Measurements from ENCODE around the gene TMEM185B. TPM values are rescaled to one million over a fixed set of nuclear protein-coding genes. Genes with fewer than 3 reads are reported as not detected.

TMEM185B gene
- total RNA-seq (10 to 100 TPM; 17.5 to 20.8 TPM), polyA plus RNA-seq (1 to 10 TPM; 4.9 to 8.0 TPM)
- long read RNA-seq, donor 1, transcript TMEM185B-201 (1 exons, 2,131 nt) = major isoform, 9 of 9 reads
- long read RNA-seq, donor 1, partial matches to known transcripts = 0 of 9 reads
- long read RNA-seq, donor 1, other reads (novel, unspliced or antisense) = 0 of 9 reads
- long read RNA-seq, donor 2, transcript TMEM185B-201 (1 exons, 2,131 nt) = major isoform, 17 of 17 reads
- long read RNA-seq, donor 2, partial matches to known transcripts = 0 of 17 reads
- long read RNA-seq, donor 2, other reads (novel, unspliced or antisense) = 0 of 17 reads

GRCh38 chr2:120223034-120223912, at the start of gene TMEM185B:
TMEM185B (minus strand) TSS chr2:120223400; CDS start chr2:120222976, 424 bp downstream.
- DNase-seq = peak; percentile 92 to 97
- WGBS, 2 donors = 2 to 3% methylated on average over 95 to 108 of the region's 108 CpGs

GRCh38 chr2:120271711-120272379, 48.6 kb upstream of the TMEM185B start:
- Histone ChIP-seq H3K4me1 (ENCODE audit: control insufficient read depth in 1 of 2, insufficient read depth in 2 of 2, low read length in 2 of 2) (no peaks in the 10 kb centered on the region), H3K36me3 (ENCODE audit: control insufficient read depth in 1 of 2, insufficient read depth in 2 of 2, low read length in 1 of 2) (peaks cover 0 to 2% of the 10 kb centered on the region in 2 donors), H3K27ac (ENCODE audit: low read depth in 1 of 2, low read length in 2 of 2) (no peak overlapping the region), H3K9me3 (ENCODE audit: control insufficient read depth, low read length) (no peaks in the 10 kb centered on the region), H3K27me3 (ENCODE audit: control insufficient read depth in 1 of 2, insufficient read depth in 2 of 2, low read length in 1 of 2) (no peaks in the 10 kb centered on the region), H3K4me3 (ENCODE audit: low read length in 2 of 2) (no peak overlapping the region)
- no peak for DNase-seq
- 95 to 98% methylated on average over 1 of the region's 1 CpG for WGBS, 2 donors
- intact Hi-C loops (cut with DNase I) = no loop called here
- ATAC-seq (ENCODE audit: low FRiP score) = no peak

More at GRCh38 chr2:120223034-120223912, at the start of gene TMEM185B:
- peak within 1 kb of the TSS; percentile 46 to 65 for H3K4me3 ChIP-seq (ENCODE audit: low read length in 2 of 2)
- intact Hi-C loops (cut with DNase I) = loop anchor here in 1 of 2 donors (5.0 kb wide), 1 partner anchor 89 kb away; no protein-coding TSS in a partner anchor
- no peaks in the 10 kb centered on the region for H3K9me3 ChIP-seq (ENCODE audit: control insufficient read depth, low read length)
- H3K36me3 ChIP-seq (ENCODE audit: control insufficient read depth in 1 of 2, insufficient read depth in 2 of 2, low read length in 1 of 2) = peaks cover 0 to 2% of the 10 kb centered on the region in 2 donors
- peak; percentile 97 for ATAC-seq (ENCODE audit: low FRiP score)
- no peaks in the 10 kb centered on the region for H3K4me1 ChIP-seq (ENCODE audit: control insufficient read depth in 1 of 2, insufficient read depth in 2 of 2, low read length in 2 of 2)
- H3K27me3 ChIP-seq (ENCODE audit: control insufficient read depth in 1 of 2, insufficient read depth in 2 of 2, low read length in 1 of 2) = no peaks in the 10 kb centered on the region
- peak within 1 kb of the TSS in 1 of 2 donors; percentile 20 for H3K27ac ChIP-seq (ENCODE audit: low read depth in 1 of 2, low read length in 2 of 2)

- ATAC-seq (ENCODE audit: low FRiP score) (no peak), DNase-seq (no peak)
- WGBS, 2 donors = 88 to 91% methylated on average over 1 of the region's 1 CpG
- no peak overlapping the region for H3K27ac ChIP-seq (ENCODE audit: low read depth in 1 of 2, low read length in 2 of 2)
- H3K4me3 ChIP-seq (ENCODE audit: low read length in 2 of 2) = no peak overlapping the region
- peaks cover 0 to 2% of the 10 kb centered on the region in 2 donors for H3K36me3 ChIP-seq (ENCODE audit: control insufficient read depth in 1 of 2, insufficient read depth in 2 of 2, low read length in 1 of 2)
- H3K4me1 ChIP-seq (ENCODE audit: control insufficient read depth in 1 of 2, insufficient read depth in 2 of 2, low read length in 2 of 2) = no peaks in the 10 kb centered on the region
- intact Hi-C loops (cut with DNase I) = no loop called here
- no peaks in the 10 kb centered on the region for H3K27me3 ChIP-seq (ENCODE audit: control insufficient read depth in 1 of 2, insufficient read depth in 2 of 2, low read length in 1 of 2)
- no peaks in the 10 kb centered on the region for H3K9me3 ChIP-seq (ENCODE audit: control insufficient read depth, low read length)
Measured at GRCh38 chr2:120269816-120270215, 46.6 kb upstream of the TMEM185B start.

- H3K9me3 ChIP-seq (ENCODE audit: control insufficient read depth, low read length) = no peaks in the 10 kb centered on the region
- H3K4me3 ChIP-seq (ENCODE audit: low read length in 2 of 2) = no peak overlapping the region
- H3K27ac ChIP-seq (ENCODE audit: low read depth in 1 of 2, low read length in 2 of 2) = no peak overlapping the region
- no peaks in the 10 kb centered on the region for H3K27me3 ChIP-seq (ENCODE audit: control insufficient read depth in 1 of 2, insufficient read depth in 2 of 2, low read length in 1 of 2)
- H3K4me1 ChIP-seq (ENCODE audit: control insufficient read depth in 1 of 2, insufficient read depth in 2 of 2, low read length in 2 of 2) = no peaks in the 10 kb centered on the region
- ATAC-seq (ENCODE audit: low FRiP score) (no peak), DNase-seq (no peak)
- WGBS, 2 donors = 89 to 94% methylated on average over 11 of the region's 11 CpGs
- intact Hi-C loops (cut with DNase I) = no loop called here
- peaks cover 0 to 2% of the 10 kb centered on the region in 2 donors for H3K36me3 ChIP-seq (ENCODE audit: control insufficient read depth in 1 of 2, insufficient read depth in 2 of 2, low read length in 1 of 2)
Measured at GRCh38 chr2:120269076-120269744, 46.0 kb upstream of the TMEM185B start.

- no peaks in the 10 kb centered on the region for H3K4me1 ChIP-seq (ENCODE audit: control insufficient read depth in 1 of 2, insufficient read depth in 2 of 2, low read length in 2 of 2)
- H3K27me3 ChIP-seq (ENCODE audit: control insufficient read depth in 1 of 2, insufficient read depth in 2 of 2, low read length in 1 of 2) = no peaks in the 10 kb centered on the region
- ATAC-seq (ENCODE audit: low FRiP score) (no peak), DNase-seq (no peak)
- 94% methylated on average over 8 of the region's 8 CpGs for WGBS, 2 donors
- H3K36me3 ChIP-seq (ENCODE audit: control insufficient read depth in 1 of 2, insufficient read depth in 2 of 2, low read length in 1 of 2) = peaks cover 0 to 2% of the 10 kb centered on the region in 2 donors
- no peak overlapping the region for H3K4me3 ChIP-seq (ENCODE audit: low read length in 2 of 2)
- intact Hi-C loops (cut with DNase I) = no loop called here
- H3K9me3 ChIP-seq (ENCODE audit: control insufficient read depth, low read length) = no peaks in the 10 kb centered on the region
- H3K27ac ChIP-seq (ENCODE audit: low read depth in 1 of 2, low read length in 2 of 2) = no peak overlapping the region
Measured at GRCh38 chr2:120267348-120267747, 44.1 kb upstream of the TMEM185B start.

- Histone ChIP-seq H3K9me3 (ENCODE audit: control insufficient read depth, low read length) (no peaks in the 10 kb centered on the region), H3K27me3 (ENCODE audit: control insufficient read depth in 1 of 2, insufficient read depth in 2 of 2, low read length in 1 of 2) (no peaks in the 10 kb centered on the region), H3K4me3 (ENCODE audit: low read length in 2 of 2) (no peak overlapping the region), H3K27ac (ENCODE audit: low read depth in 1 of 2, low read length in 2 of 2) (no peak overlapping the region), H3K4me1 (ENCODE audit: control insufficient read depth in 1 of 2, insufficient read depth in 2 of 2, low read length in 2 of 2) (no peaks in the 10 kb centered on the region), H3K36me3 (ENCODE audit: control insufficient read depth in 1 of 2, insufficient read depth in 2 of 2, low read length in 1 of 2) (peaks cover 0 to 2% of the 10 kb centered on the region in 2 donors)
- peak; percentile 53 for ATAC-seq (ENCODE audit: low FRiP score)
- WGBS, 2 donors = 88 to 89% methylated on average over 12 of the region's 12 CpGs
- DNase-seq = no peak
- intact Hi-C loops (cut with DNase I) = no loop called here
Measured at GRCh38 chr2:120265006-120265405, 41.8 kb upstream of the TMEM185B start.

GRCh38 chr2:120262761-120263428, 39.7 kb upstream of the TMEM185B start:
- Histone ChIP-seq H3K9me3 (ENCODE audit: control insufficient read depth, low read length) (no peaks in the 10 kb centered on the region), H3K27me3 (ENCODE audit: control insufficient read depth in 1 of 2, insufficient read depth in 2 of 2, low read length in 1 of 2) (no peaks in the 10 kb centered on the region), H3K4me1 (ENCODE audit: control insufficient read depth in 1 of 2, insufficient read depth in 2 of 2, low read length in 2 of 2) (no peaks in the 10 kb centered on the region), H3K4me3 (ENCODE audit: low read length in 2 of 2) (no peak overlapping the region), H3K27ac (ENCODE audit: low read depth in 1 of 2, low read length in 2 of 2) (no peak overlapping the region), H3K36me3 (ENCODE audit: control insufficient read depth in 1 of 2, insufficient read depth in 2 of 2, low read length in 1 of 2) (no peaks in the 10 kb centered on the region)
- intact Hi-C loops (cut with DNase I) = no loop called here
- DNase-seq = no peak
- 71 to 88% methylated on average over 10 of the region's 10 CpGs for WGBS, 2 donors
- ATAC-seq (ENCODE audit: low FRiP score) = no peak

- no peaks in the 10 kb centered on the region for H3K27me3 ChIP-seq (ENCODE audit: control insufficient read depth in 1 of 2, insufficient read depth in 2 of 2, low read length in 1 of 2)
- ATAC-seq (ENCODE audit: low FRiP score) (no peak), DNase-seq (no peak)
- 68 to 95% methylated on average over 2 of the region's 2 CpGs for WGBS, 2 donors
- H3K4me1 ChIP-seq (ENCODE audit: control insufficient read depth in 1 of 2, insufficient read depth in 2 of 2, low read length in 2 of 2) = no peaks in the 10 kb centered on the region
- H3K36me3 ChIP-seq (ENCODE audit: control insufficient read depth in 1 of 2, insufficient read depth in 2 of 2, low read length in 1 of 2) = no peaks in the 10 kb centered on the region
- H3K4me3 ChIP-seq (ENCODE audit: low read length in 2 of 2) = no peak overlapping the region
- H3K27ac ChIP-seq (ENCODE audit: low read depth in 1 of 2, low read length in 2 of 2) = no peak overlapping the region
- no peaks in the 10 kb centered on the region for H3K9me3 ChIP-seq (ENCODE audit: control insufficient read depth, low read length)
- intact Hi-C loops (cut with DNase I) = no loop called here
Measured at GRCh38 chr2:120262150-120262549, 39.0 kb upstream of the TMEM185B start.

Measured in aorta (tissue), 5 donors.